GM18526 (cell line): ENCODE data around the gene VWA8.

ENCODE experiments used
- POLR2A ChIP-seq: IDR thresholded peaks from 3 replicates; pipeline ENCODE4 v1.6.1; 2011; ENCODE audit not compliant: insufficient read length; ENCODE audit errors: extremely low read depth

The VWA8 gene

DNA sequence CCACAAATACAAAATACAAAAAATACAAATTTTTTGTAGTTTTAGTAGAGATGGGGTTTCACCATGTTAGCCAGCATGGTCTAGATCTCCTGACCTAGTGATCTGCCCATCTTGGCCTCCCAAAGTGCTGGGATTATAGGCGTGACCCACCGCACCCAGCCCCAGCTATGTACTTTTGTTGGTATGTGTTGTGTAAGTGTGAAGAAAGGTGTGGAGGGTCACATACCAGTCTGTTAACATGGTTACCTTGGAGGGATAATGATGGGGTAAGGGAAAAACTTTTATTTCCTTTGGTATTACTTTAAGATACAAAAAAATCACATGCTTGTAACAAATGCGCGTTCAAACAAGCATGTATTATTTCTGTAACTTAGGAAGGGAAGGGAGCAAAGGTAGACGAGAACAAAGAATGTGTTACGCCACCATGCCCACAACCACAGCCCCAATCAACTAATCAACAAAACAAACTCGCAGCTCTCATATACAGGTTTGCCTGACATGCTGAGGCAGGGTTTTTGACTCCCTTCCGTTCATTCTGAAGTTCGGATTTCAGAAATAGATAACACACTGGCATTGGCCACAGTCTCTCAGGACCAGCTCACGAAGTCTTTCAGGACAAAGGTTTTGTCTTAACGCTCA is 13.5 kb upstream of the VWA8 start:
- TF ChIP-seq POLR2A: no peak

DNA sequence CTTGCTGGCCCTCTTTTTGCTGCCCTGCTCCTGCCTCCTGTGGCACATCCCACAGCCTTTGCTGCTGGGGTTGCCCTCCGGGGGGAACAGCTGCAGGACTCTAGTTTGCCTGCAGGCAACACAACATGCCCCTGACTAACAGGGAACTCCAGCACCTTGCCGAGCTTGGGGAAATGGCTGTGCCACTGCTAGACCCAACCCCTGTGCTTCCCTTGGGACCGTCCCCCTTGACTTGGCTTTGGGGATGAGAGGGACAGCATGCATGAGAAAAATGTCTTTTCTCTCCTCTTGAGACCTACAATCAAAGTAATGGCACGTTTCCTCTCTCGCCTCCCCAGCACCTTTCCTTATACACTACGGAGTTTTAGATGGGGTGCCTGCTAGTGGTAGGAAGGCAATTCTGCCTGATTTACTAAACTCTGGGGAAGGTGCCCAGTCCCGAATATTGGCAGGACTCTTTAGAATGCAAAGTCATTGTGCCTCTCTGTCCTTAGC is 12.4 kb upstream of the VWA8 start:
- TF ChIP-seq POLR2A: no peak

- no peak for TF ChIP-seq POLR2A
Measured at GRCh38 chr13:41971848-41972247, 10.9 kb upstream of the VWA8 start.

DNA sequence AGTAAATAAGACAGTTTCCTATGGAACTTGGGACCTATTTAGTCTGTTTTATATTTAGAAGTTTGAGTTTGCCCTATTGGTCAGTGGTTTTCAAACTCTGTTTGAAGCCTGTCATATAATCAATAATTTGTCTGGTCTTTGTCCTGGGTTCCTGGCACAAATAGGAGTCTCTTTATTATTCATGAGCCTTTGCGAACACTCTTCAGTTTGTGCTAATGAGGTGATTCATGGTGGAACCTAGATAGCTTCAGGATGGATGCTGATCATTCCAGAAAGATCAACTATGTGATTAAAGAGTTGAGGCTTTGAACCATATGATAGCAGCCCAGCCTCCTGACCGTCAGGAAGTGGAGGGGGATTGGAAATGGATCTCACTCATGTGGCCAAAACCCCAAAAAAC is 10.0 kb upstream of the VWA8 start:
- no peak for TF ChIP-seq POLR2A

GRCh38 chr13:41970022-41970421 is 9.1 kb upstream of the VWA8 start:
- no peak for TF ChIP-seq POLR2A

DNA sequence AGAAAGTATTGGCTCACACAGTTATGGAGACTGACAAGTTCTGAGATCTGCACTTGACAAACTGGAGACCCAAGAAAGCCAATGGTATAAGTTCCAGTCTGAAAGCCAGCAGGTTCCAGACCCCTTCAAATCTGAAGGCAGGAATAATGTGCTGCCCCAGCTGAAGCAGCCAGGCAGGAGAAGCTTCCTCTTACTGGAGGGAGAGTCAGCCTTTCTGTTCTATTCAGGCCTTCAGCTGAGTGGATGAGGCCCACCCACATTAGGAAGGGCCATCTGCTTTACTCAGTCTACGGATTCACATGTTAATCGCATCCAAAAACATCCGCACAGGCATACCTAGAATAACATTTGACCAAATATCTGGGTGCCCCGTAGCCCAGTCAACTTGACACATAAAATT is 8.2 kb upstream of the VWA8 start:
- no peak for TF ChIP-seq POLR2A

- no peak for TF ChIP-seq POLR2A
Measured at GRCh38 chr13:41966671-41967070, 5.8 kb upstream of the VWA8 start.

GRCh38 chr13:41962994-41963393 is 2.1 kb upstream of the VWA8 start:
- no peak for TF ChIP-seq POLR2A

DNA sequence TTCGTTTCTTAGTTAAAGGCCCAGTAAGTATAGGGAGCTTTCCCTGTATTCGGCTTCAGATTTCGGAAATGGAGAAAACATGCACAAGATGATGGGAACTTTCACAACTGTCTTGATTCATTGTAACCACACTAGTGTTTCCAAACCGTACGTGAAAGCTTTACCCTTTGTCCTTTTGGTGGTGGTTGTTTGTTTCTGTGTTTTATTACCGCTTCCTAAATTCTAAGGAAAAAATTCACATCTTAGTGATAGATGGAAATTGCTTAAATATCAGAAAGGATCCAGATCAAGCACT is 504 bp upstream of the VWA8 start:
- TF ChIP-seq POLR2A: no peak

DNA sequence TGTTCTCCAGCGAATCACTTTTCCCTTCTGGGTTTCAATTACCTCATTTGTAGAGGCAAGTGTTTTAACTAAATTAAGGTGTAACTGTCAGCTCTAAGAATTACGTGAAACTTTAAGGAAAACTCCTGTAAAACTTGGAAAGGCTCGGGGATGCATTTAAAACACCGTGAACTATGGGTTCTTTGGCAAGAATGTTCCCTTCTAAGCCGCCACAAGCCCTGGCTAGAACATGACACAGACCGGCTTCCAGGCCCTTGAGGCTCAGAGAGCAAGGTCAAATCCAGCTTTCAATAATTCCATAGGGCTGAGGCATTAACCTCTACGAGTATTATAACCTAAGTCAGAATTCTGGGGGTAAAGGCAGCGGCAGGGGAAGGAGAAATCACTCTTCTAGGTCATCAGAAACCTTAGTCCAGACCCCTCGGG is 685 bp downstream of the VWA8 start:
- no peak for TF ChIP-seq POLR2A

- TF ChIP-seq POLR2A: no peak
Measured at GRCh38 chr13:41956272-41956671, 4.6 kb downstream of the VWA8 start.

GRCh38 chr13:41955605-41956004 is 5.3 kb downstream of the VWA8 start:
- TF ChIP-seq POLR2A: no peak

DNA sequence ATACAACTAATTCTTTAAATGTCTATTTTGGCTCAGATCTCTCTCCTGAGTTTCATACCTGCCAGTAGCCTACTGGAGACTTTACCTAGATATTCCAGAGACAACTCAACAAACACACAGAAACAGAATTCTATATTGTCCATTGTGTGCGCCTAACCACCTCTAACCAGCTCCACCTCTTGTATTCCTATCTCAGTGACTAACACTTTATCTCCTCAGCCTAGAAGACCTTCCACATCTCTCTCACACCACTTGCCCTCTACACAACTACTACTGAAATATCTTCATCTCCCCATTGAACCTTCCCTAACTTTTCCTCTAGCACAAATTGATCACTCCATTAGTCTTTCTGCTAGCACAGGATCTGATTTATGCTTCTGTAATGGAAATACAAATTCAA is 6.7 kb downstream of the VWA8 start:
- no peak for TF ChIP-seq POLR2A

DNA sequence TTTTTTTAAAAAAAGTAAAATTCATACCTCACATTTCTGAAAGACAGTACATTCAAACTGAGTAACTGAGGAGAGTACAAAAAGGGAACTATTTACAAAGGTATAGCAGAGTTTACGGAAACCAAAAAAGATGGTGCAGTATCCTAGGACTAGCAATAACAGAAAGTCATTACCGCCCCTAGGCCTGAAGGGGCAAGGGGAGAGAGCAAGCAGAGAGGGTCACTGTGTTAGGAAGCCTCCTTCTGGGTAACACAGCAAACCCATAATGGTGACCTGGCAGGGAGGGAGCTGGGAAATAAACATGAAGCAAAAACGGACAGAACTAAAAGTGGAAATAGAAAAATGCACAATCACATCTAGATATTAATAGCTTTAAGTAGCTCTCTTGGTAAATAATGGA is 8.2 kb downstream of the VWA8 start:
- no peak for TF ChIP-seq POLR2A

DNA sequence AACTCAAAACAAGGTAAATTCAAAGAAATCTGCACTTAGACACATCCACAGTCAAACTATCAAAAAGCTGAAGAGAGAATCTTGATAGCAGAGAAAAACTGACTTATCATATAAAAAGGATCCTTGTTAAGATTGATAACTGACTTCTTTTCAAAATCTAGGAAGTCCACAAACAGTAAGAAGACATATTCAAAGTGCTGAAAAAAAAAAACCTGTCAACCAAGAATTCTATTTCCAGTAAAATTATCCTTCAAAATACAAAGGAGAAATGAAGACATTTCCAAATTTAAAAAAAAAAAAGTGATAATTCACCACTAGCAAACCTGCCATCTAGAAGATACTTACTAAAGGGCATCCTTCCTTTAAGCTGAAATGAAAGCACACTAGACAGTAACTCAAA is 15.0 kb downstream of the VWA8 start:
- no peak for TF ChIP-seq POLR2A

- no peak for TF ChIP-seq POLR2A
Measured at GRCh38 chr13:41944635-41945397, 16.1 kb downstream of the VWA8 start.

GRCh38 chr13:41944229-41944628 is 16.7 kb downstream of the VWA8 start:
- TF ChIP-seq POLR2A: no peak
